Activated CD8-positive, alpha-beta T cell treated with anti-CD3 and anti-CD28 coated beads, Interleukin-2, amount 10 ng/mL, durations not matched to agents 7 days and 5 days (primary cell): ENCODE results near the gene EFCAB5. TPM values are rescaled to one million over a fixed set of nuclear protein-coding genes. Genes with fewer than 3 reads are reported as not detected.
"Not testable (repeated sequence)": the region's sequence is repeated elsewhere in the genome, so short reads cannot be mapped to it uniquely, and the experiment has no call there.

Experiments used
- ATAC-seq: fragments of 150-1000 bp; cut with Tn5 transposase; one replicate; pipeline ENCODE4 v1.10.0; 2021; ENCODE audit warnings: moderate library complexity
- CTCF ChIA-PET: fragments of 350-600 bp; sonication (Branson Sonifier 250); formaldehyde crosslinking; loops from one replicate; lab custom pipeline; 2021; ENCODE audit warnings: antibody characterized with exemption; lab: Charles Lee
- POLR2A ChIA-PET: fragments of 350-600 bp; sonication (Branson Sonifier 250); formaldehyde crosslinking; loops from one replicate; lab custom pipeline; 2021; ENCODE audit warnings: antibody characterized with exemption; lab: Charles Lee
- DNase-seq: peaks from one replicate; pipeline ENCODE4 v3.0.0-alpha.2; 2020
- H3K27ac Mint-ChIP-seq: one replicate; pipeline ENCODE4 v1.8.0; 2021; ENCODE audit warnings: mild to moderate bottlenecking, mixed read lengths
- H3K27me3 Mint-ChIP-seq: one replicate; pipeline ENCODE4 v1.8.0; 2021; ENCODE audit warnings: low read depth, mixed read lengths
- H3K36me3 Mint-ChIP-seq: one replicate; pipeline ENCODE4 v1.8.0; 2021; ENCODE audit warnings: low read depth, mixed read lengths
- H3K4me1 Mint-ChIP-seq: one replicate; pipeline ENCODE4 v1.8.0; 2021; ENCODE audit warnings: low read depth, mixed read lengths
- H3K4me3 Mint-ChIP-seq: one replicate; pipeline ENCODE4 v1.8.0; 2021; ENCODE audit warnings: mild to moderate bottlenecking, mixed read lengths
- H3K9me3 Mint-ChIP-seq: one replicate; pipeline ENCODE4 v1.8.0; 2022; ENCODE audit warnings: mixed read lengths; ENCODE audit not compliant: insufficient read depth
- total RNA-seq, 2 experiments: library from RNA; stranded (reverse); gene quantifications; one replicate each; pipeline ENCODE4 v1.2.3, GENCODE V29; 2021

Gene EFCAB5
- total RNA-seq, 2 experiments from 2014 or later: 1.3 to 1.6 TPM

GRCh38 chr17:30082773-30083172, 141.3 kb downstream of the EFCAB5 start:
- no peak overlapping the region for H3K27ac Mint-ChIP-seq
- CTCF ChIA-PET: interaction anchor here (3.9 kb wide), 1 partner anchor 10 kb away, joined by 21 read pairs; no protein-coding TSS in a partner anchor
- H3K27me3 Mint-ChIP-seq: peaks cover 17% of the 10 kb centered on the region
- no peaks in the 10 kb centered on the region for H3K9me3 Mint-ChIP-seq
- no peaks in the 10 kb centered on the region for H3K4me1 Mint-ChIP-seq
- no peaks in the 10 kb centered on the region for H3K36me3 Mint-ChIP-seq
- no peak for DNase-seq
- no peak for ATAC-seq
- no peak overlapping the region for H3K4me3 Mint-ChIP-seq
- POLR2A ChIA-PET: no interaction called here

- DNase-seq (no peak), ATAC-seq (no peak)
- CTCF ChIA-PET: interaction anchor here (1.2 to 1.6 kb wide), 2 partner anchors 8 to 20 kb away, joined by 7 read pairs; no protein-coding TSS in a partner anchor
- H3K4me3 Mint-ChIP-seq: no peak overlapping the region
- H3K36me3 Mint-ChIP-seq: no peaks in the 10 kb centered on the region
- POLR2A ChIA-PET: no interaction called here
- no peaks in the 10 kb centered on the region for H3K4me1 Mint-ChIP-seq
- peaks cover 12% of the 10 kb centered on the region for H3K27me3 Mint-ChIP-seq
- no peaks in the 10 kb centered on the region for H3K9me3 Mint-ChIP-seq
- no peak overlapping the region for H3K27ac Mint-ChIP-seq
Observed at GRCh38 chr17:30084788-30085187, 143.4 kb downstream of the EFCAB5 start.

GRCh38 chr17:30086896-30087295, 145.5 kb downstream of the EFCAB5 start:
- no peaks in the 10 kb centered on the region for H3K36me3 Mint-ChIP-seq

GRCh38 chr17:30087431-30087830, 146.0 kb downstream of the EFCAB5 start:
- H3K4me3 Mint-ChIP-seq, H3K9me3 Mint-ChIP-seq, H3K36me3 Mint-ChIP-seq, POLR2A ChIA-PET, CTCF ChIA-PET, ATAC-seq, H3K27ac Mint-ChIP-seq, H3K4me1 Mint-ChIP-seq, DNase-seq: not testable (repeated sequence)
- H3K27me3 Mint-ChIP-seq: peaks cover 21% of the 10 kb centered on the region

More at GRCh38 chr17:30086896-30087295, 145.5 kb downstream of the EFCAB5 start:
- no peak for DNase-seq
- peaks cover 21% of the 10 kb centered on the region for H3K27me3 Mint-ChIP-seq
- ATAC-seq: no peak
- no peak overlapping the region for H3K4me3 Mint-ChIP-seq
- H3K4me1 Mint-ChIP-seq: no peaks in the 10 kb centered on the region
- ChIA-PET CTCF (no interaction called here), POLR2A (no interaction called here)
- H3K27ac Mint-ChIP-seq: no peak overlapping the region
- H3K9me3 Mint-ChIP-seq: no peaks in the 10 kb centered on the region

- DNase-seq (no peak), ATAC-seq (no peak)
- Mint-ChIP-seq H3K4me3 (no peak overlapping the region), H3K9me3 (no peaks in the 10 kb centered on the region), H3K27ac (no peak overlapping the region), H3K27me3 (peaks cover 27% of the 10 kb centered on the region), H3K4me1 (peaks cover 7% of the 10 kb centered on the region), H3K36me3 (no peaks in the 10 kb centered on the region)
- CTCF ChIA-PET: interaction anchor here (1.2 to 5.9 kb wide), 4 partner anchors 9 to 473 kb away, joined by 3 to 94 read pairs (median 23); no protein-coding TSS in a partner anchor
- POLR2A ChIA-PET: no interaction called here
Observed at GRCh38 chr17:30091121-30091670, 149.8 kb downstream of the EFCAB5 start.

- H3K36me3 Mint-ChIP-seq: no peaks in the 10 kb centered on the region
- H3K4me1 Mint-ChIP-seq: peaks cover 7% of the 10 kb centered on the region
- H3K27ac Mint-ChIP-seq: no peak overlapping the region
- peaks cover 27% of the 10 kb centered on the region for H3K27me3 Mint-ChIP-seq
- ChIA-PET CTCF (interaction anchor here (0.9 to 5.9 kb wide), 9 partner anchors 10 to 474 kb away, joined by 3 to 94 read pairs (median 5); no protein-coding TSS in a partner anchor), POLR2A (no interaction called here)
- H3K9me3 Mint-ChIP-seq: no peaks in the 10 kb centered on the region
- no peak overlapping the region for H3K4me3 Mint-ChIP-seq
- ATAC-seq: no peak
- no peak for DNase-seq
Observed at GRCh38 chr17:30091771-30092170, 150.3 kb downstream of the EFCAB5 start.

- Mint-ChIP-seq H3K4me3 (no peak overlapping the region), H3K4me1 (peaks cover 7% of the 10 kb centered on the region), H3K9me3 (no peaks in the 10 kb centered on the region), H3K36me3 (no peaks in the 10 kb centered on the region), H3K27me3 (peaks cover 29% of the 10 kb centered on the region), H3K27ac (no peak overlapping the region)
- DNase-seq (no peak), ATAC-seq (no peak)
- POLR2A ChIA-PET: interaction anchor here (0.6 to 0.9 kb wide), 2 partner anchors 371 to 441 kb away, joined by 3 to 4 read pairs; no protein-coding TSS in a partner anchor
- CTCF ChIA-PET: interaction anchor here (0.7 to 5.9 kb wide), 46 partner anchors 8 to 514 kb away, joined by 3 to 94 read pairs (median 4); partner anchors contain the start of gene BLMH
Observed at GRCh38 chr17:30092886-30093285, 151.5 kb downstream of the EFCAB5 start.

- peak; percentile 70 for ATAC-seq
- DNase-seq: peak; percentile 59
- peaks cover 31% of the 10 kb centered on the region for H3K27me3 Mint-ChIP-seq
- no peak overlapping the region for H3K4me3 Mint-ChIP-seq
- no peaks in the 10 kb centered on the region for H3K36me3 Mint-ChIP-seq
- ChIA-PET POLR2A (interaction anchor here (0.6 to 0.9 kb wide), 2 partner anchors 371 to 442 kb away, joined by 3 to 4 read pairs; no protein-coding TSS in a partner anchor), CTCF (interaction anchor here (0.7 to 5.9 kb wide), 43 partner anchors 9 to 515 kb away, joined by 3 to 94 read pairs (median 4); partner anchors contain the start of gene BLMH)
- H3K9me3 Mint-ChIP-seq: no peaks in the 10 kb centered on the region
- no peak overlapping the region for H3K27ac Mint-ChIP-seq
- H3K4me1 Mint-ChIP-seq: peaks cover 7% of the 10 kb centered on the region
Observed at GRCh38 chr17:30093463-30094147, 152.2 kb downstream of the EFCAB5 start.

GRCh38 chr17:30095507-30096244, 154.2 kb downstream of the EFCAB5 start:
- no peaks in the 10 kb centered on the region for H3K9me3 Mint-ChIP-seq
- no peak overlapping the region for H3K27ac Mint-ChIP-seq
- peaks cover 7% of the 10 kb centered on the region for H3K4me1 Mint-ChIP-seq
- peaks cover 22% of the 10 kb centered on the region for H3K27me3 Mint-ChIP-seq
- H3K36me3 Mint-ChIP-seq: no peaks in the 10 kb centered on the region
- DNase-seq (peak; percentile 28), ATAC-seq (peak; percentile 27)
- CTCF ChIA-PET: interaction anchor here (0.8 to 5.9 kb wide), 12 partner anchors 10 to 289 kb away, joined by 3 to 94 read pairs (median 4); no protein-coding TSS in a partner anchor
- POLR2A ChIA-PET: no interaction called here
- no peak overlapping the region for H3K4me3 Mint-ChIP-seq

- no peak for ATAC-seq
- peaks cover 22% of the 10 kb centered on the region for H3K27me3 Mint-ChIP-seq
- H3K9me3 Mint-ChIP-seq: no peaks in the 10 kb centered on the region
- ChIA-PET POLR2A (no interaction called here), CTCF (interaction anchor here (1.0 to 4.2 kb wide), 4 partner anchors 8 to 24 kb away, joined by 4 to 106 read pairs (median 6); partner anchors contain the start of gene NSRP1)
- no peak overlapping the region for H3K4me3 Mint-ChIP-seq
- DNase-seq: no peak
- peaks cover 6% of the 10 kb centered on the region for H3K4me1 Mint-ChIP-seq
- H3K27ac Mint-ChIP-seq: no peak overlapping the region
- no peaks in the 10 kb centered on the region for H3K36me3 Mint-ChIP-seq
Observed at GRCh38 chr17:30101686-30102390, 160.4 kb downstream of the EFCAB5 start.

- H3K9me3 Mint-ChIP-seq: no peaks in the 10 kb centered on the region
- ATAC-seq: no peak
- DNase-seq: no peak
- H3K36me3 Mint-ChIP-seq: no peaks in the 10 kb centered on the region
- CTCF ChIA-PET: interaction anchor here (0.7 to 4.2 kb wide), 33 partner anchors 10 to 486 kb away, joined by 3 to 108 read pairs (median 6); partner anchors contain the start of genes NSRP1, SLC6A4 and TMIGD1
- POLR2A ChIA-PET: interaction anchor here (0.6 to 1.5 kb wide), 3 partner anchors 13 to 233 kb away, joined by 3 to 5 read pairs (median 3); partner anchors contain the start of gene NSRP1
- no peak overlapping the region for H3K27ac Mint-ChIP-seq
- H3K27me3 Mint-ChIP-seq: peaks cover 24% of the 10 kb centered on the region
- no peak overlapping the region for H3K4me3 Mint-ChIP-seq
- peaks cover 6% of the 10 kb centered on the region for H3K4me1 Mint-ChIP-seq
Observed at GRCh38 chr17:30103921-30104320, 162.5 kb downstream of the EFCAB5 start.
